Measurements from ENCODE around the gene CBX1.

CBX1 gene

GRCh38 chr17:48024149-48025039 lies 76.9 kb downstream of the CBX1 start:
- DNase-seq = no peak

- no peak for DNase-seq
These were observed 77.7 kb downstream of the CBX1 start for GRCh38 chr17:48023400-48024148.

- DNase-seq = no peak
These were observed 78.4 kb downstream of the CBX1 start for GRCh38 chr17:48022901-48023300.

GRCh38 chr17:48021934-48022333 lies 79.3 kb downstream of the CBX1 start:
- DNase-seq = no peak
